ENCODE measurements around the gene FOXR1.

FOXR1 gene

GRCh38 chr11:118923721-118924587 is 47.6 kb upstream of the FOXR1 start:
- peak overlapping the region; percentile 95 for H3K9ac ChIP-seq (ENCODE audit: low read length)

GRCh38 chr11:118924591-118925585 is 46.7 kb upstream of the FOXR1 start:
- no peak overlapping the region for H4K8ac ChIP-seq (ENCODE audit: low read length)
- H4K91ac ChIP-seq (ENCODE audit: low read length): peak overlapping the region; percentile 12
- H3K79me1 ChIP-seq (replicated peaks; ENCODE audit: low read length, poor library complexity, severe bottlenecking): no peaks in the 10 kb centered on the region
- peak; percentile 60 for DNase-seq
- H2BK120ac ChIP-seq (ENCODE audit: low read depth, low read length): peak overlapping the region; percentile 62
- H3K4me1 ChIP-seq (ENCODE audit: control insufficient read depth, insufficient read depth, low read depth, low read length): peaks cover 45% of the 10 kb centered on the region
- peak overlapping the region; percentile 85 for H3K4me2 ChIP-seq (ENCODE audit: low read length, poor library complexity, severe bottlenecking)
- H2AK5ac ChIP-seq (ENCODE audit: low read length, severe bottlenecking): no peak overlapping the region
- peak overlapping the region; percentile 95 for H3K9ac ChIP-seq (ENCODE audit: low read length)
- peak overlapping the region in 1 of 2 experiments; percentile 37 for H3K23ac ChIP-seq (ENCODE audit: low read length in 2 of 2)
- H3K4ac ChIP-seq (ENCODE audit: low read depth in 1 of 2, low read length in 2 of 2): peak overlapping the region; percentile 41 to 56
- peak overlapping the region; percentile 39 for H2BK15ac ChIP-seq (ENCODE audit: low read depth, poor library complexity, severe bottlenecking)
- H3K27ac ChIP-seq (ENCODE audit: low read length, poor library complexity, severe bottlenecking): peak overlapping the region; percentile 70
- peak overlapping the region; percentile 74 to 97 for H3K18ac ChIP-seq (ENCODE audit: low read depth in 1 of 2, low read length in 2 of 2)
- no peaks in the 10 kb centered on the region for H3K9me3 ChIP-seq (ENCODE audit: control insufficient read depth, low read length)
- H2BK12ac ChIP-seq (ENCODE audit: low read length in 2 of 2): peak overlapping the region in 1 of 2 experiments; percentile 42
- peak overlapping the region in 1 of 2 experiments; percentile 95 for H3K14ac ChIP-seq (ENCODE audit: low read length in 2 of 2)
- H2BK5ac ChIP-seq (ENCODE audit: low read depth, low read length, poor library complexity, severe bottlenecking): no peak overlapping the region
- no peak overlapping the region for H2AFZ ChIP-seq (ENCODE audit: low read depth, low read length)
- WGBS: 1% methylated on average over 31 of the region's 45 CpGs
- no peaks in the 10 kb centered on the region for H3K27me3 ChIP-seq (ENCODE audit: control insufficient read depth in 1 of 2, insufficient read depth in 1 of 2, low read length in 2 of 2)
- H3K36me3 ChIP-seq (ENCODE audit: control insufficient read depth in 1 of 2, insufficient read depth in 2 of 2, low read depth in 1 of 2, low read length in 2 of 2): peaks cover 0 to 13% of the 10 kb centered on the region in 2 experiments
- H3K4me3 ChIP-seq (ENCODE audit: insufficient read depth in 1 of 2, low read depth in 1 of 2, low read length in 2 of 2): peak overlapping the region; percentile 78 to 97

More at GRCh38 chr11:118923721-118924587, 47.6 kb upstream of the FOXR1 start:
- Histone ChIP-seq H2AFZ (ENCODE audit: low read depth, low read length) (no peak overlapping the region), H3K4me3 (ENCODE audit: insufficient read depth in 1 of 2, low read depth in 1 of 2, low read length in 2 of 2) (peak overlapping the region; percentile 78 to 97), H3K4me2 (ENCODE audit: low read length, poor library complexity, severe bottlenecking) (peak overlapping the region; percentile 85), H3K36me3 (ENCODE audit: control insufficient read depth in 1 of 2, insufficient read depth in 2 of 2, low read depth in 1 of 2, low read length in 2 of 2) (peaks cover 0 to 13% of the 10 kb centered on the region in 2 experiments), H4K91ac (ENCODE audit: low read length) (no peak overlapping the region), H2BK5ac (ENCODE audit: low read depth, low read length, poor library complexity, severe bottlenecking) (no peak overlapping the region), H3K9me3 (ENCODE audit: control insufficient read depth, low read length) (no peaks in the 10 kb centered on the region), H2BK15ac (ENCODE audit: low read depth, poor library complexity, severe bottlenecking) (no peak overlapping the region), H3K23ac (ENCODE audit: low read length in 2 of 2) (peak overlapping the region in 1 of 2 experiments; percentile 47), H3K27me3 (ENCODE audit: control insufficient read depth in 1 of 2, insufficient read depth in 1 of 2, low read length in 2 of 2) (no peaks in the 10 kb centered on the region), H3K27ac (ENCODE audit: low read length, poor library complexity, severe bottlenecking) (peak overlapping the region; percentile 70), H3K4me1 (ENCODE audit: control insufficient read depth, insufficient read depth, low read depth, low read length) (peaks cover 53% of the 10 kb centered on the region), H3K79me1 (replicated peaks; ENCODE audit: low read length, poor library complexity, severe bottlenecking) (no peaks in the 10 kb centered on the region), H2BK120ac (ENCODE audit: low read depth, low read length) (no peak overlapping the region), H4K8ac (ENCODE audit: low read length) (no peak overlapping the region), H3K14ac (ENCODE audit: low read length in 2 of 2) (peak overlapping the region in 1 of 2 experiments; percentile 68), H3K18ac (ENCODE audit: low read depth in 1 of 2, low read length in 2 of 2) (peak overlapping the region; percentile 74 to 97), H3K4ac (ENCODE audit: low read depth in 1 of 2, low read length in 2 of 2) (peak overlapping the region; percentile 67 to 85), H2BK12ac (ENCODE audit: low read length in 2 of 2) (peak overlapping the region in 1 of 2 experiments; percentile 46), H2AK5ac (ENCODE audit: low read length, severe bottlenecking) (peak overlapping the region; percentile 52)
- 10% methylated on average over 7 of the region's 7 CpGs for WGBS
- no peak for DNase-seq

GRCh38 chr11:118927554-118928100 is 43.9 kb upstream of the FOXR1 start:
- 13% methylated on average over 7 of the region's 7 CpGs for WGBS
- H3K36me3 ChIP-seq (ENCODE audit: control insufficient read depth in 1 of 2, insufficient read depth in 2 of 2, low read depth in 1 of 2, low read length in 2 of 2): peaks cover 0 to 11% of the 10 kb centered on the region in 2 experiments
- peak overlapping the region in 1 of 2 experiments; percentile 52 for H3K4ac ChIP-seq (ENCODE audit: low read depth in 1 of 2, low read length in 2 of 2)
- no peaks in the 10 kb centered on the region for H3K9me3 ChIP-seq (ENCODE audit: control insufficient read depth, low read length)
- H3K4me1 ChIP-seq (ENCODE audit: control insufficient read depth, insufficient read depth, low read depth, low read length): peaks cover 27% of the 10 kb centered on the region
- no peak for DNase-seq
- no peak overlapping the region for H3K14ac ChIP-seq (ENCODE audit: low read length in 2 of 2)
- H2AK5ac ChIP-seq (ENCODE audit: low read length, severe bottlenecking): peak overlapping the region; percentile 50
- H2BK12ac ChIP-seq (ENCODE audit: low read length in 2 of 2): peak overlapping the region; percentile 44 to 73
- peaks cover 4% of the 10 kb centered on the region for H3K79me1 ChIP-seq (replicated peaks; ENCODE audit: low read length, poor library complexity, severe bottlenecking)
- H4K91ac ChIP-seq (ENCODE audit: low read length): no peak overlapping the region
- peak overlapping the region; percentile 71 for H3K9ac ChIP-seq (ENCODE audit: low read length)
- peak overlapping the region; percentile 49 for H3K27ac ChIP-seq (ENCODE audit: low read length, poor library complexity, severe bottlenecking)
- H3K27me3 ChIP-seq (ENCODE audit: control insufficient read depth in 1 of 2, insufficient read depth in 1 of 2, low read length in 2 of 2): peaks cover 5 to 7% of the 10 kb centered on the region in 2 experiments
- no peak overlapping the region for H2BK15ac ChIP-seq (ENCODE audit: low read depth, poor library complexity, severe bottlenecking)
- H3K23ac ChIP-seq (ENCODE audit: low read length in 2 of 2): no peak overlapping the region
- no peak overlapping the region for H2AFZ ChIP-seq (ENCODE audit: low read depth, low read length)
- H3K4me2 ChIP-seq (ENCODE audit: low read length, poor library complexity, severe bottlenecking): peak overlapping the region; percentile 79
- H3K18ac ChIP-seq (ENCODE audit: low read depth in 1 of 2, low read length in 2 of 2): peak overlapping the region in 1 of 2 experiments; percentile 49
- H2BK5ac ChIP-seq (ENCODE audit: low read depth, low read length, poor library complexity, severe bottlenecking): no peak overlapping the region
- peak overlapping the region in 1 of 2 experiments; percentile 90 for H3K4me3 ChIP-seq (ENCODE audit: insufficient read depth in 1 of 2, low read depth in 1 of 2, low read length in 2 of 2)
- no peak overlapping the region for H4K8ac ChIP-seq (ENCODE audit: low read length)
- H2BK120ac ChIP-seq (ENCODE audit: low read depth, low read length): no peak overlapping the region

Measured in mesenchymal stem cell (in vitro differentiated cells and primary cell).